OCI-LY7 (cell line): ENCODE measurements around the gene RBM15. TPM values are rescaled to one million over a fixed set of nuclear protein-coding genes. Genes with fewer than 3 reads are reported as not detected.

Experiments used
- BruUV-seq: library from RNA; stranded (reverse); fragments of 400-500 nt; replicated peaks from 2 replicates; lab custom pipeline; 2021; lab: Mats Ljungman, UMichigan
- CTCF ChIA-PET: fragments of 300-600 bp; sonication (Branson Sonifier 250); formaldehyde crosslinking; loops from one replicate; lab custom pipeline; 2022; ENCODE audit warnings: antibody characterized with exemption; ENCODE audit not compliant: unreplicated experiment; lab: Charles Lee
- POLR2A ChIA-PET: fragments of 300-600 bp; sonication (Branson Sonifier 250); formaldehyde crosslinking; loops from one replicate; lab custom pipeline; 2022; ENCODE audit warnings: antibody characterized with exemption; lab: Charles Lee
- DNase-seq: peaks from one replicate; pipeline ENCODE4 v3.0.0-alpha.2; 2015; ENCODE audit warnings: low spot score
- H2AFZ ChIP-seq: fragments of 200-600 bp; sonication (generic), shearing (Covaris generic); 2 replicates; pipeline ENCODE4 v1.6.1; 2014; ENCODE audit warnings: mild to moderate bottlenecking, antibody characterized with exemption, low read length, moderate library complexity
- H3K27ac ChIP-seq: fragments of 200-600 bp; sonication (generic); 2 replicates; pipeline ENCODE4 v1.5.1; 2014; ENCODE audit warnings: mixed run types, low read depth, mild to moderate bottlenecking, moderate library complexity, low read length, inconsistent platforms; ENCODE audit not compliant: poor library complexity, severe bottlenecking
- H3K36me3 ChIP-seq: fragments of 200-600 bp; sonication (generic); 2 replicates; pipeline ENCODE4 v1.6.1; 2014; ENCODE audit warnings: mild to moderate bottlenecking, antibody characterized with exemption, low read length, moderate library complexity, mixed read lengths; ENCODE audit not compliant: insufficient read depth
- H3K4me1 ChIP-seq: fragments of 200-600 bp; sonication (generic); 2 replicates; pipeline ENCODE4 v1.5.1; 2014; ENCODE audit warnings: mild to moderate bottlenecking, low read length; ENCODE audit not compliant: insufficient read depth, poor library complexity, severe bottlenecking
- H3K4me2 ChIP-seq: fragments of 200-600 bp; sonication (generic); 2 replicates; pipeline ENCODE4 v1.6.1; 2014; ENCODE audit warnings: mild to moderate bottlenecking, low read length
- H3K4me3 ChIP-seq: fragments of 200-600 bp; sonication (generic); 2 replicates; pipeline ENCODE4 v1.5.1; 2014; ENCODE audit warnings: mild to moderate bottlenecking, low read depth, low read length; ENCODE audit not compliant: poor library complexity, severe bottlenecking
- H3K79me2 ChIP-seq: fragments of 200-600 bp; sonication (generic); 2 replicates; pipeline ENCODE4 v1.6.1; 2016; ENCODE audit warnings: low read depth, mild to moderate bottlenecking, low read length, moderate library complexity, mixed read lengths; ENCODE audit not compliant: insufficient read depth
- H3K9me2 ChIP-seq: fragments of 200-600 bp; sonication (generic); 2 replicates; pipeline ENCODE4 v1.6.1; 2016; ENCODE audit warnings: mild to moderate bottlenecking, low read length, mixed read lengths; ENCODE audit not compliant: insufficient read depth
- H3K9me3 ChIP-seq: fragments of 200-600 bp; sonication (generic); 2 replicates; pipeline ENCODE4 v1.6.1; 2014; ENCODE audit warnings: mild to moderate bottlenecking, mixed run types, low read length, mixed read lengths
- H4K20me1 ChIP-seq: fragments of 200-600 bp; sonication (generic); 2 replicates; pipeline ENCODE4 v1.6.1; 2014; ENCODE audit warnings: mild to moderate bottlenecking, antibody characterized with exemption, low read length, moderate library complexity, mixed read lengths; ENCODE audit not compliant: insufficient read depth
- EZH2phosphoT487 ChIP-seq: fragments of 200-600 bp; sonication (generic); IDR thresholded peaks from 2 replicates; pipeline ENCODE4 v1.6.1; 2018; ENCODE audit warnings: low read depth, borderline replicate concordance, mild to moderate bottlenecking, mixed run types, antibody characterized with exemption, low read length, moderate library complexity, mixed read lengths
- intact Hi-C: fragments of 100-400 bp; cut with micrococcal nuclease; formaldehyde crosslinking; loops from one replicate; pipeline ENCODE4 v1.10.0; 2022; ENCODE audit not compliant: unreplicated experiment
- total RNA-seq, 2 experiments: library from RNA; depleted of rRNA in 1 of 2; stranded (reverse); fragments of >200 nt in 1 of 2; shearing (Covaris generic) in 1 of 2; gene quantifications; 2 replicates each; pipeline ENCODE4 v1.2.3, GENCODE V29; 2014 to 2022
- TF ChIP-seq, protein P1 (sequence below): fragments of 200-600 bp; sonication (generic); conservative IDR thresholded peaks from 2 replicates; pipeline ENCODE4 v1.5.1; 2014; ENCODE audit warnings: mild to moderate bottlenecking, antibody characterized with exemption, low read length, moderate library complexity, mixed read lengths

The RBM15 gene
- total RNA-seq, 2 experiments from 2014 or later = 119 to 221 TPM

DNA sequence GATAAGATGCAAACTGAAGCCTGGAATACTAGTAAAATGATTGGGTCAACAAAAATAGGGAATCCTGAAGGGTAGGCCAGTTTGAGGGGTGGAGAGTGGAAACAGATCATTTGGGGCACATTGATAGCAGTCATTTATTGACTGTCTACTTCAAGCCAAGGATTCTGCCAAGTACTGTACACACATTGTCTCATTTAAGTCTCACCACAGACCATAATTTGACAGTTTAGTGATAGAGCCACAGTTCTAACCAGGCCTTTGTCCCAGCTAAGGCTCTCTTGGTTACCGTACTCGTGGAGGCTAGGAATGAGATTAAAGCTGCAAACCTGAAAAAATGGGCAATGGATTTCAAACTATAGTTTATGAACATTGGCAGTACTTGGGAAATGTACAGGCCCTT lies 11.2 kb downstream of the RBM15 start:
- DNase-seq = no peak
- no TSS peak for BruUV-seq
- H3K9me3 ChIP-seq = no peaks in the 10 kb centered on the region
- no peaks in the 10 kb centered on the region for H3K9me2 ChIP-seq
- H3K4me3 ChIP-seq = peak overlapping the region; percentile 93
- no peak overlapping the region for H2AFZ ChIP-seq
- H3K4me1 ChIP-seq = peaks cover 91% of the 10 kb centered on the region
- peaks cover 58% of the 10 kb centered on the region for H4K20me1 ChIP-seq
- H3K27ac ChIP-seq = no peak overlapping the region
- intact Hi-C loops = no loop called here
- H3K4me2 ChIP-seq = peak overlapping the region; percentile 98
- ChIA-PET POLR2A (interaction anchor here (1.1 to 1.6 kb wide), 4 partner anchors 10 to 36 kb away, joined by 4 to 11 read pairs (median 4); no protein-coding TSS in a partner anchor), CTCF (no interaction called here)
- no peak for TF ChIP-seq EZH2phosphoT487
- TF ChIP-seq, protein P1, sequence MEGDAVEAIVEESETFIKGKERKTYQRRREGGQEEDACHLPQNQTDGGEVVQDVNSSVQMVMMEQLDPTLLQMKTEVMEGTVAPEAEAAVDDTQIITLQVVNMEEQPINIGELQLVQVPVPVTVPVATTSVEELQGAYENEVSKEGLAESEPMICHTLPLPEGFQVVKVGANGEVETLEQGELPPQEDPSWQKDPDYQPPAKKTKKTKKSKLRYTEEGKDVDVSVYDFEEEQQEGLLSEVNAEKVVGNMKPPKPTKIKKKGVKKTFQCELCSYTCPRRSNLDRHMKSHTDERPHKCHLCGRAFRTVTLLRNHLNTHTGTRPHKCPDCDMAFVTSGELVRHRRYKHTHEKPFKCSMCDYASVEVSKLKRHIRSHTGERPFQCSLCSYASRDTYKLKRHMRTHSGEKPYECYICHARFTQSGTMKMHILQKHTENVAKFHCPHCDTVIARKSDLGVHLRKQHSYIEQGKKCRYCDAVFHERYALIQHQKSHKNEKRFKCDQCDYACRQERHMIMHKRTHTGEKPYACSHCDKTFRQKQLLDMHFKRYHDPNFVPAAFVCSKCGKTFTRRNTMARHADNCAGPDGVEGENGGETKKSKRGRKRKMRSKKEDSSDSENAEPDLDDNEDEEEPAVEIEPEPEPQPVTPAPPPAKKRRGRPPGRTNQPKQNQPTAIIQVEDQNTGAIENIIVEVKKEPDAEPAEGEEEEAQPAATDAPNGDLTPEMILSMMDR = no peak
- H3K36me3 ChIP-seq = peaks cover 95% of the 10 kb centered on the region
- peaks cover 100% of the 10 kb centered on the region for H3K79me2 ChIP-seq

DNA sequence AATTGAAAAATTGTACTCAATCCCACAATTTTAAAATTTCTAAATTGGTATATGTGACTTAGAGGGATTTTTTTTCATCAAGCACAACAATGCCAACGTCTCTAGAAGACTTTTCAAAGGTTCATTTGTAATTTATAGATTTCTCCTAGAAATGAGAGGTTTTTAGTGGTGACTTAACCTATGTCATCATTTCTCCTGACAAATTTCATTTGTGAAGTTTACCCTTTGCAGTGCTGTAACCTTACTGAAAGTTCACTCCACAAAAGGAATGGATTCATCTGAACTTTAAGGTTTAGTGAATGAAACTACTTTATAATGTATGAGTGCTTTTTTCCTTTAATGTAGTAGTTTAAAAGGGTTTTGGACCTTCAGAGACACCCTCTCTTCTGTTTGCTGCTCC lies 16.1 kb downstream of the RBM15 start:
- Histone ChIP-seq H4K20me1 (peaks cover 36% of the 10 kb centered on the region), H3K4me2 (peak overlapping the region; percentile 9; the same call in 1 of the 2 replicates), H3K27ac (peak overlapping the region; percentile 18), H3K9me3 (no peaks in the 10 kb centered on the region), H3K79me2 (peaks cover 100% of the 10 kb centered on the region), H3K9me2 (no peaks in the 10 kb centered on the region), H2AFZ (no peak overlapping the region), H3K4me1 (peaks cover 56% of the 10 kb centered on the region), H3K4me3 (no peak overlapping the region), H3K36me3 (peaks cover 96% of the 10 kb centered on the region)
- CTCF ChIA-PET = no interaction called here
- DNase-seq = no peak
- intact Hi-C loops = no loop called here
- no TSS peak for BruUV-seq
- POLR2A ChIA-PET = no interaction called here
- TF ChIP-seq EZH2phosphoT487 = no peak
- TF ChIP-seq, protein P1 = no peak

DNA sequence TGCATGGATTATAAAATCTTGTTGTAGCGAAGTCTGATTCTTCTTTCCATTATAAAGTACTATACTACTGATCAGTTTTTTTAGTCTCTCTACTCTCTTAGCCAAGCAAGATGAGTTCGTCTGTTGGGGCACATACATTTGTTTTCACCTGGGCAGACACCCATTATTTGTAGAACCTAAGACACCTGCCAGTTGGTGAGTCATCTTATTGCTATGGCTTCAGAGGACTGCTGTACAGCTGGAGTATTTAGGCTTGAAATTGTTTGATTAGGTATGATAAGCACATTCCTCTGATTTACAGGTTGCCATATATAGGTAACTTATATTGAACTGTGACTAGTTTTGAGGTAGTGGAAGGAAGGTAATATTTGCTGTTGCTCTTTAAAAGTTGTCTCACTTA lies 17.2 kb downstream of the RBM15 start:
- Histone ChIP-seq H4K20me1 (peaks cover 28% of the 10 kb centered on the region), H3K79me2 (peaks cover 100% of the 10 kb centered on the region), H3K27ac (peak overlapping the region; percentile 3), H2AFZ (no peak overlapping the region), H3K36me3 (peaks cover 95% of the 10 kb centered on the region), H3K9me2 (no peaks in the 10 kb centered on the region), H3K9me3 (no peaks in the 10 kb centered on the region), H3K4me2 (peak overlapping the region; percentile 9; the same call in 1 of the 2 replicates), H3K4me1 (peaks cover 45% of the 10 kb centered on the region), H3K4me3 (no peak overlapping the region)
- TF ChIP-seq EZH2phosphoT487 = no peak
- TF ChIP-seq, protein P1 = no peak
- BruUV-seq = TSS peak; percentile 9
- intact Hi-C loops = no loop called here
- no peak for DNase-seq
- CTCF ChIA-PET = no interaction called here
- POLR2A ChIA-PET = interaction anchor here (0.7 to 1.5 kb wide), 4 partner anchors 10 to 55 kb away, joined by 3 read pairs; no protein-coding TSS in a partner anchor
